Renal cortical epithelial cell (primary cell): ENCODE data around the gene AGAP1. TPM values are rescaled to one million over a fixed set of nuclear protein-coding genes. Genes with fewer than 3 reads are reported as not detected.

Source experiments
- DNase-seq: peaks from one replicate; pipeline ENCODE4 v3.0.0-alpha.2; 2011; ENCODE audit warnings: low read depth
- total RNA-seq: library from RNA; depleted of rRNA; stranded (reverse); fragments of >200 nt; gene quantifications from 2 replicates; pipeline ENCODE4 v1.2.3, GENCODE V29; 2014

The AGAP1 gene
- total RNA-seq, 1 donor from 2014 or later = 17.6 TPM

- no peak for DNase-seq
These were observed 601.7 kb downstream of the AGAP1 start for GRCh38 chr2:236095504-236095903.

GRCh38 chr2:236101311-236101950 lies 607.6 kb downstream of the AGAP1 start:
- DNase-seq = no peak

GRCh38 chr2:236102971-236103370 lies 609.1 kb downstream of the AGAP1 start:
- DNase-seq = no peak

GRCh38 chr2:236103981-236104380 lies 610.1 kb downstream of the AGAP1 start:
- DNase-seq = no peak

- DNase-seq = no peak
These were observed 612.2 kb downstream of the AGAP1 start for GRCh38 chr2:236105955-236106607.

- no peak for DNase-seq
These were observed 612.9 kb downstream of the AGAP1 start for GRCh38 chr2:236106761-236107160.

- no peak for DNase-seq
These were observed 613.7 kb downstream of the AGAP1 start for GRCh38 chr2:236107536-236107935.

GRCh38 chr2:236107942-236108625 lies 614.2 kb downstream of the AGAP1 start:
- no peak for DNase-seq

GRCh38 chr2:236109061-236109460 lies 615.2 kb downstream of the AGAP1 start:
- DNase-seq = no peak

GRCh38 chr2:236109473-236109872 lies 615.6 kb downstream of the AGAP1 start:
- DNase-seq = no peak

- no peak for DNase-seq
These were observed 618.6 kb downstream of the AGAP1 start for GRCh38 chr2:236112466-236112865.

GRCh38 chr2:236113425-236113824 lies 619.6 kb downstream of the AGAP1 start:
- no peak for DNase-seq

GRCh38 chr2:236113948-236114347 lies 620.1 kb downstream of the AGAP1 start:
- DNase-seq = no peak

GRCh38 chr2:236114959-236115358 lies 621.1 kb downstream of the AGAP1 start:
- no peak for DNase-seq

GRCh38 chr2:236117401-236117800 lies 623.6 kb downstream of the AGAP1 start:
- no peak for DNase-seq

- peak; percentile 20 for DNase-seq
These were observed 624.0 kb downstream of the AGAP1 start for GRCh38 chr2:236117861-236118269.

- no peak for DNase-seq
These were observed 625.2 kb downstream of the AGAP1 start for GRCh38 chr2:236119003-236119402.

GRCh38 chr2:236119476-236119875 lies 625.6 kb downstream of the AGAP1 start:
- DNase-seq = no peak

GRCh38 chr2:236120141-236120601 lies 626.3 kb downstream of the AGAP1 start:
- no peak for DNase-seq

GRCh38 chr2:236120829-236121228 lies 627.0 kb downstream of the AGAP1 start:
- DNase-seq = no peak

- no peak for DNase-seq
These were observed 627.7 kb downstream of the AGAP1 start for GRCh38 chr2:236121546-236121945.

GRCh38 chr2:236122236-236122635 lies 628.4 kb downstream of the AGAP1 start:
- DNase-seq = no peak

- no peak for DNase-seq
These were observed 629.9 kb downstream of the AGAP1 start for GRCh38 chr2:236123716-236124115.
